ENCODE data around the gene GRN. TPM values are rescaled to one million over a fixed set of nuclear protein-coding genes. Genes with fewer than 3 reads are reported as not detected.

GRN gene
- total RNA-seq, 1 donor from 2014 or later = 327 TPM

GRCh38 chr17:44358066-44358465 is 13.0 kb downstream of the GRN start:
- Histone ChIP-seq H3K4me2 (ENCODE audit: low read length) (no peak overlapping the region), H3K9me3 (ENCODE audit: insufficient read depth, low read depth, low read length) (no peaks in the 10 kb centered on the region), H2AFZ (ENCODE audit: low read depth, low read length) (no peak overlapping the region), H4K20me1 (ENCODE audit: insufficient read depth, low read length) (peaks cover 52% of the 10 kb centered on the region), H3K27me3 (ENCODE audit: insufficient read depth, low read length) (no peaks in the 10 kb centered on the region), H3K9ac (ENCODE audit: low read length) (no peak overlapping the region), H3K4me1 (ENCODE audit: insufficient read depth, low read length) (peaks cover 14% of the 10 kb centered on the region), H3K4me3 (ENCODE audit: insufficient read depth, low read depth, low read length) (no peak overlapping the region), H3K36me3 (ENCODE audit: insufficient read depth, low read length) (no peaks in the 10 kb centered on the region), H3K27ac (ENCODE audit: low read depth, low read length) (no peak overlapping the region), H3K79me2 (ENCODE audit: insufficient read depth, low read length) (peaks cover 6% of the 10 kb centered on the region)
- FAIRE-seq (no peak), DNase-seq (ENCODE audit: low read depth) (no peak)
- Mint-ChIP-seq H3K4me3 (ENCODE audit: unreplicated experiment) (no peak overlapping the region), H3K27me3 (ENCODE audit: low read depth, unreplicated experiment) (peaks cover 2% of the 10 kb centered on the region), H3K9me3 (ENCODE audit: unreplicated experiment) (no peaks in the 10 kb centered on the region), H3K27ac (ENCODE audit: unreplicated experiment) (no peak overlapping the region), H3K36me3 (ENCODE audit: low read depth, unreplicated experiment) (peaks cover 9% of the 10 kb centered on the region), H3K4me1 (ENCODE audit: low read depth, unreplicated experiment) (peaks cover 15% of the 10 kb centered on the region)
- TF ChIP-seq CTCF (IDR thresholded peaks at IDR 0.05; ENCODE audit: insufficient read depth, low read depth, low read length) = no peak
- no peak for TF ChIP-seq EZH2 (IDR thresholded peaks at IDR 0.05; ENCODE audit: insufficient read depth, low read length)

- TF ChIP-seq EZH2 (IDR thresholded peaks at IDR 0.05; ENCODE audit: insufficient read depth, low read length) = no peak
- no peak for TF ChIP-seq CTCF (IDR thresholded peaks at IDR 0.05; ENCODE audit: insufficient read depth, low read depth, low read length)
- Histone ChIP-seq H2AFZ (ENCODE audit: low read depth, low read length) (no peak overlapping the region), H3K4me2 (ENCODE audit: low read length) (no peak overlapping the region), H4K20me1 (ENCODE audit: insufficient read depth, low read length) (peaks cover 49% of the 10 kb centered on the region), H3K79me2 (ENCODE audit: insufficient read depth, low read length) (peaks cover 6% of the 10 kb centered on the region), H3K9ac (ENCODE audit: low read length) (no peak overlapping the region), H3K27me3 (ENCODE audit: insufficient read depth, low read length) (no peaks in the 10 kb centered on the region), H3K9me3 (ENCODE audit: insufficient read depth, low read depth, low read length) (no peaks in the 10 kb centered on the region), H3K27ac (ENCODE audit: low read depth, low read length) (no peak overlapping the region), H3K4me1 (ENCODE audit: insufficient read depth, low read length) (peaks cover 16% of the 10 kb centered on the region), H3K36me3 (ENCODE audit: insufficient read depth, low read length) (no peaks in the 10 kb centered on the region), H3K4me3 (ENCODE audit: insufficient read depth, low read depth, low read length) (no peak overlapping the region)
- DNase-seq (ENCODE audit: low read depth) (no peak), FAIRE-seq (no peak)
- Mint-ChIP-seq H3K27me3 (ENCODE audit: low read depth, unreplicated experiment) (no peaks in the 10 kb centered on the region), H3K9me3 (ENCODE audit: unreplicated experiment) (no peaks in the 10 kb centered on the region), H3K4me1 (ENCODE audit: low read depth, unreplicated experiment) (peaks cover 15% of the 10 kb centered on the region), H3K36me3 (ENCODE audit: low read depth, unreplicated experiment) (peaks cover 9% of the 10 kb centered on the region), H3K4me3 (ENCODE audit: unreplicated experiment) (no peak overlapping the region), H3K27ac (ENCODE audit: unreplicated experiment) (no peak overlapping the region)
These were observed 13.9 kb downstream of the GRN start for GRCh38 chr17:44359006-44359405.

- DNase-seq (ENCODE audit: low read depth) (no peak), FAIRE-seq (no peak)
- peaks cover 15% of the 10 kb centered on the region for H3K4me1 Mint-ChIP-seq (ENCODE audit: low read depth, unreplicated experiment)
- Histone ChIP-seq H3K4me3 (ENCODE audit: insufficient read depth, low read depth, low read length) (no peak overlapping the region), H3K79me2 (ENCODE audit: insufficient read depth, low read length) (peaks cover 6% of the 10 kb centered on the region), H3K4me2 (ENCODE audit: low read length) (no peak overlapping the region), H2AFZ (ENCODE audit: low read depth, low read length) (no peak overlapping the region), H3K36me3 (ENCODE audit: insufficient read depth, low read length) (no peaks in the 10 kb centered on the region), H3K27ac (ENCODE audit: low read depth, low read length) (no peak overlapping the region), H3K4me1 (ENCODE audit: insufficient read depth, low read length) (peaks cover 18% of the 10 kb centered on the region), H3K27me3 (ENCODE audit: insufficient read depth, low read length) (no peaks in the 10 kb centered on the region), H4K20me1 (ENCODE audit: insufficient read depth, low read length) (peaks cover 49% of the 10 kb centered on the region), H3K9me3 (ENCODE audit: insufficient read depth, low read depth, low read length) (no peaks in the 10 kb centered on the region), H3K9ac (ENCODE audit: low read length) (no peak overlapping the region)
- H3K27ac Mint-ChIP-seq (ENCODE audit: unreplicated experiment) = no peak overlapping the region
- no peak overlapping the region for H3K4me3 Mint-ChIP-seq (ENCODE audit: unreplicated experiment)
- H3K27me3 Mint-ChIP-seq (ENCODE audit: low read depth, unreplicated experiment) = no peaks in the 10 kb centered on the region
- TF ChIP-seq CTCF (IDR thresholded peaks at IDR 0.05; ENCODE audit: insufficient read depth, low read depth, low read length) (no peak), EZH2 (IDR thresholded peaks at IDR 0.05; ENCODE audit: insufficient read depth, low read length) (no peak)
- H3K36me3 Mint-ChIP-seq (ENCODE audit: low read depth, unreplicated experiment) = peaks cover 9% of the 10 kb centered on the region
- no peaks in the 10 kb centered on the region for H3K9me3 Mint-ChIP-seq (ENCODE audit: unreplicated experiment)
These were observed 14.5 kb downstream of the GRN start for GRCh38 chr17:44359458-44360143.

All from astrocyte (in vitro differentiated cells and primary cell).